GM12874 (cell line): ENCODE measurements around the gene MTMR1.

Source experiments
- CTCF ChIP-seq: IDR thresholded peaks from 2 replicates; pipeline ENCODE4 v1.5.1; 2011; ENCODE audit warnings: low read depth, mild to moderate bottlenecking, control low read depth, low read length, moderate library complexity; ENCODE audit not compliant: insufficient read depth

MTMR1 gene

GRCh38 chrX:150697641-150698040, 4.4 kb downstream of the MTMR1 start:
- TF ChIP-seq CTCF = no peak

- no peak for TF ChIP-seq CTCF
These were observed 5.8 kb downstream of the MTMR1 start for GRCh38 chrX:150698981-150699380.

GRCh38 chrX:150700107-150700506, 6.9 kb downstream of the MTMR1 start:
- TF ChIP-seq CTCF = no peak

- no peak for TF ChIP-seq CTCF
These were observed 8.2 kb downstream of the MTMR1 start for GRCh38 chrX:150701377-150701776.

- TF ChIP-seq CTCF = no peak
These were observed 9.9 kb downstream of the MTMR1 start for GRCh38 chrX:150702966-150703694.

GRCh38 chrX:150703695-150703974, 10.4 kb downstream of the MTMR1 start:
- no peak for TF ChIP-seq CTCF

GRCh38 chrX:150704030-150704613, 10.9 kb downstream of the MTMR1 start:
- no peak for TF ChIP-seq CTCF
